ENCODE data around the gene ALDH4A1.

ALDH4A1 gene, protein sequence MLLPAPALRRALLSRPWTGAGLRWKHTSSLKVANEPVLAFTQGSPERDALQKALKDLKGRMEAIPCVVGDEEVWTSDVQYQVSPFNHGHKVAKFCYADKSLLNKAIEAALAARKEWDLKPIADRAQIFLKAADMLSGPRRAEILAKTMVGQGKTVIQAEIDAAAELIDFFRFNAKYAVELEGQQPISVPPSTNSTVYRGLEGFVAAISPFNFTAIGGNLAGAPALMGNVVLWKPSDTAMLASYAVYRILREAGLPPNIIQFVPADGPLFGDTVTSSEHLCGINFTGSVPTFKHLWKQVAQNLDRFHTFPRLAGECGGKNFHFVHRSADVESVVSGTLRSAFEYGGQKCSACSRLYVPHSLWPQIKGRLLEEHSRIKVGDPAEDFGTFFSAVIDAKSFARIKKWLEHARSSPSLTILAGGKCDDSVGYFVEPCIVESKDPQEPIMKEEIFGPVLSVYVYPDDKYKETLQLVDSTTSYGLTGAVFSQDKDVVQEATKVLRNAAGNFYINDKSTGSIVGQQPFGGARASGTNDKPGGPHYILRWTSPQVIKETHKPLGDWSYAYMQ

DNA sequence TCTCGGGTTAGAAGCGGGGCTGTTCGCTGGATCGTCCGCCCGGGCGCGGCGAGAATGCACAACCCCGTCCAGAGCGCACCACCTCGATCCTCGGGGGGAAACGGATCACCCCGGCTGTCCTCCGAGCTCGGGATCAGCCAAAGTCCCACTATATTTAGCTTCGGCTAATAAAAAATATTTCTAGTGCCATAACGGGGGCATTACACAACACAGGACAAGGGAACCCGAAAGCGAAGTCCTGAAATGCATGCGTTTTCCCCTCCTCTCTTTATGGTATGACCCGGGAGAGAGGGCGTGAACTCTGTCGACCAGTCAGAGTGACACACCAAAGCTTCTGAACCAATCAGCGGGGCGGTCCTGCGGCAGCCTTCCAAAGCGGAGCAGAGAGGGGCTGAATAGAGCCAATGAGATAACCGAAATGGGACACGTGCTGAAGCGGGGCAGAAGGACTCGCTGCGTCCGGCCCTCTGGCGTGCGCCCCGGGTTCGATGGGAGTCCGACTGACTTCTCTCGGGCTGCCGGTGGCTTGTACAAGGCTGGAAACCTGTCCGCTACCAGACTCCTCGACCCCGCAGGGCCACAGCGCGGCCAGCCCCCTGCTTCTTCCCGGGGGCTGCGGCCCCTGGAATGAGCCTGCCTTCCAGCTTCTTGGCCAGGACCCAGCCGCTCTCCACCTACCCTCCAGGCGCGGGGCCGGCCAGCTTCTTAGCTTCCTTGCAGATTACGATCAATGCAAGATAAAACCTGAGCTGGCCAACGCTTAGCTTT lies at the start of gene ALDH4A1:
TSS of gene ALDH4A1 (minus strand) at position 33 of the 768 bp plus-strand sequence. CDS start at position 1, 32 bp downstream.
- peak; percentile 92 for DNase-seq (ENCODE audit: low read depth)

DNA sequence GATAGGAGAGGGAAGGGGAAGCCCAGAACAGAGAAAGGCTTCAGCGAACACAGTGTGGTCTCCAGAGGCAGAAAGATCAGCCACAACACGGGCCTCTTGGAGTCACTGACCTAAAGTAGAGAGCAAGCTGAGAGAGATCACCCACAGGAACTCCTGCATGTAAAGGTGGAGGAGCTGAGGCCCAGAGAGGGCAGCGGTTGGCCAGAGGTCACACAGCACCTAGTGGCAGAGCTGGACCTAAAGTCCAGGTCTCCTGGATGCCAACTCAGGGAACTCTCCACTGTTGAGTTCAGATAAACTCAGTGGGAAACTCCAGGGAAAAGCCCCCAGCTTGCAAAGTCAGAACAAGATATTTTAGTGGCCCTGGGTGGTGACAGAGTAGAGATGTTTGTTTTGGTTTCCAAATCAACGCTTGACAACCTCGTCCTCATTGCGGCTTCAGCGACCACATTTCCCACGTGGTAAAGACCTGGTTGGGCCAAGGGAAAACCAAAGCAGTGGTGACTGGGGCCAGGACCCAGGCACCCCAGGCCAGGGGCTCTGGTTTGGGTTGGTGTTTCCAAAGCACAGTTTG lies 49.5 kb upstream of the ALDH4A1 start:
- DNase-seq (ENCODE audit: low read depth): no peak

DNA sequence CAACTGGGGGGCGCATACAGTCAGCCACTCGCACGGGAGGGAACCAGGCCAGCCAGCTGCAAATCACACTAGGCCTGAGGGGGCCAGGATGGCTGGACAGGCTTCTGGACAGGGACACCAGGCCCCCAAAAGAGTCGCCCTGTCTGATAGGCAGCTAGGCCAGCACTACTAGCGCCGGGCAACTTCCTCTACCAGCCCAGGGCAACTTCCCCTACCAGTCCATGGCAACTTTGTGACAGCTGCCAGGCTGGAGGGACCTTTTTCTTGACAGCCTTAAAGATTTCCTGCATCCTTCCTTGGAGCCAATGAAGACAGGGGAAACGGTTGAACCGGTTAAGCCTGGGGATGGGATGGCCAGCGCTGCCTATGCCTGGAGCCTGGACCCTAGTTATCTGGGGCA lies 49.1 kb upstream of the ALDH4A1 start:
- no peak for DNase-seq (ENCODE audit: low read depth)

DNA sequence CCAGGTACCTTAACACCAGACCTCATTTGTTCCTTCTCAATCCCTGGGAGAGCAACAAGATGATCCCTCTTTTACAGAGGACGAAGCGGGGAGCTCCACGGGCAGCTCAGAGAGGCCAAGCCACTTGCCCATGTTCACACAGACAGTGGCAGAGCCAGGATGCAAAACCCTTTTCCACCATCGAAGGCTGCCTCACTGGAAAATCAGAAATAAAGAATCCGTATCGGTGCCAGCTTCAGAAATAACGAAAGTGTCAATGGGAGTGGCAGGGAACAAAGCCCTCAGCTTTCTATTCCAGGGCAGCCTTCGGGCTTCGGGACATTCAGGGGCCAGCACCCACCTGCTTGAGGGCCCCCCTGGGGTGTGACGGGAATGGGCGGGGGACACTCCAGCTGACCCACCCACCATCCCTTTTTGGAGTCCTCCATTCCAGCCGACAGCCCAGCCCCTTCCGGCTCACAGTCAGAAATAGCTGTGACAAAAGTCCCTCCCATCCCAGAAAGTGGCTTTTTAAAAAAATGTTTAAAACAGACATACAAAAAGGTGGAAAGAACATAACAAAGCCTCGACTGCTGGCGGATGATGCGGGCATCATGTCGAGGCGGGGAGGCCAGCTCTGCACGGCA lies 48.2 kb upstream of the ALDH4A1 start:
- DNase-seq (ENCODE audit: low read depth): no peak

DNA sequence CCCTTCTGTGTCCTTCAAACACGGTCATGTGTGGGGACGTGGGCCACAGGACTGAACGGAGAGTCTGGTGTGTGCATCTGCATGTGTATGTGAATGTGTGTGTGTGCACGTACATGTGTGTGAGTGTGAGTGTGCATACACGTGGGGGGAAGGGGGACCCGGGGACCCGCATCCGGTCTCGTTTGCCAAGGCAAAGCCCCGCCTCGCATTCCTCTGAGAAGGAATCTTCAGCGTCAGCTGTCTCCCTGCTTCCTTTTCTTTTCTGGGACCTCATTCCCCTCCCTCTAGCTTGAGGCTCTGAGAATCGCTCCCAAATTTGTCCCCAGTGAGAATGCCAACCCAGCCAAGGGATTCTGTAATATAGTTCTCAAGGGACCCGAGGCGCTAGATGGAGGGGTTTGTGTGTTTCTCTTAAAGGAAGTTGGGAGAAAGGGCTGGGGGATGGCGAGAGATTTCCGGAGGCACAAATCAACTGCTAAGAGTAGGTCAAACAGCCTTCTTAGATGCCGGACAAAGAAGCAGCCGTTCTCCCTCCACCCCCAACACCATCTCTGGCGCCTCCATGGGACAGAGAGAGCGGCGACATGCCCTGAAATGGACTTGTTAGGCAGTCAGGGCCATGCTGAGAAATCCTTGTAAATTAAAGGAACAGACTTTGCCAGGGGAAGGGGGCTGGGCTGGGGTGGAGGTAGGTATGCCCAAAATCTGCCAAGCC lies 47.5 kb upstream of the ALDH4A1 start:
- no peak for DNase-seq (ENCODE audit: low read depth)

DNA sequence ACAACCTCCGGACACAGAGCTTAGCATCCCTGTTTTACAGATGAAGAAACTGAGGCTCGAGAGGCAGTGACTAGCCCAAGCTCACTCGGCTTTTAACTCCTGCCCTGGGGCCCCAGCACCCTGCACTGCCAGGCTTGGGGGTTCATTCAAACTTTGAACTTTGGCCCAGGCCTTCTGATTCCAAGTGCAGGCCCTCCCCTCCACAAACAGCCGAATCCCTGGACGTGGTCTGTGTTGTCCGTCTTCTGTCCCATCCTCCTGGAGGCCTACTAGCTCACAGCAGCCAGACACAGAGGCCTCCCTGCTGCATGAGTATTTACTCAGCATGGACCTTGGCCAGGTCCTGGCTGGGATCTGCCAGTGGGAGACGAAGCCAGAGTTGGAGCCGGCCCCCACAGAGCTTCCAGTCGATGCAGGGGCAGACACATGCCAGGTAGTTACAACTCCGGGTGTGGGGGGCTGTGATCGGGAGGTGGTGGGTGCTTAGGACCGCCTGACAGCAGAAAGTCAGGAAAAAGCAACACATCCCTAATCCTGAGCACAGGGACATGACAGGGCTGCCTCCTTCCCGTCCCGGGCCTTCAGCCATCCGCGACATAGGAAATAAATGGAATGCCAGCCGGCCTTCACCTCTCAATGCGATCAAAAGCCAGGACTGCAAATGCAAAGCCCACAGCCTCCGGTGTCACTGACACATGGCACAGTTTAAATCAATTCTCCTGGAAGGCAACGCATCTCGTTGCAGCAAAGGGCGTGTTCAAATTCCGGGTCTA lies 46.7 kb upstream of the ALDH4A1 start:
- no peak for DNase-seq (ENCODE audit: low read depth)

DNA sequence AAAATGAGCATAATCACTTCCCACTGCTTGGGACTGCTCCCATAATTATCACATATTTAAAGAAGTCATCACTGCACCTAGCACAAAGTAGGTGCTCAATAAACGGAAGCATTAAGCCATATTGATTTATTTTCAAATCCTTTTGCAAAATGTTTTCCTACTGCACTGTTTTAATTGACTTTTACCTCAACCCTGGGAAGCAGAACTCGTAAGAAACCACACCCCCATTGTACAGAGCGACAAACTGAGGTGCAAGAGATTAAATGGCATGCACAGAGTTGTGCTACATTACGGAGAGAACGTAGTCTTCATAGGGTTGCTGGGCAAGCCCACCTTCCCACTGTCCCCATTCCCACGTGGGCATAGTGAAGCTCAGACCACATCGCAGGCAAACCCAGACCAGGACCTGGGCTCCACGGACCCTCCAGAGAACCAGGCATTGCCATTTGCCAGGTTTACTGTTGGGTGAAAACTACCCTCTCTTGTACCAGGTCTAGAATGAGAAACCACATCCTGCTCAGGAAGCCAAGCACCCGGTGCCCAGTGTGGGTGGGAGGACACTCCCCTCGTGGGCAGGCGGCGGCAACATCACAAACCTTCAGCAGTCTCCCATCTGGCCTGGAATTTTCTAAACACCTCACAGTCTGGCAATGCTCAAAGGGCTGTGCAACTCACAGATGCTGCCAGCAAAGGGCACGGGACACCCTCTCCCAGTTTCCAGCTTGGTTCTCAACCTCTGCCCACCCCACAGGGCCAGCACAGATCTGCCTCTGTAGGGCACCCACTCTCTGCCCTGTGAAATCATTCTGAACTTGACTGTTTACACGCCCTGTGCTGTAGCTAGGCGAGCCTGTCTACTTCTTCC lies 45.9 kb upstream of the ALDH4A1 start:
- no peak for DNase-seq (ENCODE audit: low read depth)

DNA sequence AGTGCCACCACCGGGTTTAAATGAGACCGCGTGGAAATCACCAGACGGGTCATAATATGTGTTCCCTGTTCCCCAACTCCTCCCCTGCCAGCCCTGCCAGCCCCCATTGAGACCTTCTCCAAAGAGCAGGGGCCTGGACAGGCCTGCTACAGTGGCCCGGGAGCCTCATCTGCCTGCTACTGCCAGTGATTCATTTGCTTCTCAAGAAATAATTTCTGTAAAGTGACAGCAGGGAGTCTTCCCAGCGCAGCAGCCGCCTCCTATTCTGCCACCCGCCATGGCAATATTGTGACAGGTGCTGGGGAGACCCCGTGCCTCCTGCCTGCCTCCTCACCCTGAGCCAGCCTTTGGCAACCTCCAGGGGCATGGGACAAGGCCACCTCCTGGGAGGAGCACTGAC lies 45.2 kb upstream of the ALDH4A1 start:
- DNase-seq (ENCODE audit: low read depth): no peak

DNA sequence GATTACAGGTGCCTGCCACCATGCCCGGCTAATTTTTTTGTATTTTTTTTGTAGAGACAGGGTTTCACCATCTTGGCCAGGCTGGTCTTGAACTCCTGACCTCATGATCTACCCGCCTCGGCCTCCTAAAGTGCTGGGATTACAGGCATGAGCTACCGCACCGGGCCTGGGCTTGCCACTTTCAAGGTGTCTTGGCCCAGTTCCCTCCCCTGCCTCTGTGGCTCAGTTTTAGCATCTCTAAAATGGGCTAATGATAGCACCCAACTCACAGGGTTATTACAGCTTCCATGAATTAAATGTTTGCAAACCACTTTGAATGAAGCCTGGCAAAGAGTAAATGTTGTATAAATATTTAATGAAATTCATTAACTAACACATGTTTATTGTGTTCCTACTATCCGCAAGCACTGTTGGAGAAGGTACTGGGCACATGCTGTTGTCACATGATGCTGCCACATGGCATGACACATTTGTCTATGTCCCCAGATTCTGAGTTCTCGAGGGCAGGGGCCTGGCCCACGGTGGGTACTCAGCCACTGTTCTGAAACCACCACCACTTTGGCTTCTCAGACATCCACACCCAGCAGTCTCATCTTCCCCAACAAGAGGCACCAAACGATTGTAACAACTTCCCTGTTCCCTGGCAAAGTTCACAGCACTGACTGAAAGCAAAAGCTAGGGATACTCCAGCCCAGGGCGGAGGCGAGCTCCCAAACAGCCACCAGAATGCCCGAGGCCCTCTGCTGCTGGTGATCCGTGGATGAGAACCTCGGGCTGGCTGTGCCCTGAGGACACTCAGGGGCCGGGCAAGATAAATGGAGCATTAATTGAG lies 44.4 kb upstream of the ALDH4A1 start:
- DNase-seq (ENCODE audit: low read depth): no peak

DNA sequence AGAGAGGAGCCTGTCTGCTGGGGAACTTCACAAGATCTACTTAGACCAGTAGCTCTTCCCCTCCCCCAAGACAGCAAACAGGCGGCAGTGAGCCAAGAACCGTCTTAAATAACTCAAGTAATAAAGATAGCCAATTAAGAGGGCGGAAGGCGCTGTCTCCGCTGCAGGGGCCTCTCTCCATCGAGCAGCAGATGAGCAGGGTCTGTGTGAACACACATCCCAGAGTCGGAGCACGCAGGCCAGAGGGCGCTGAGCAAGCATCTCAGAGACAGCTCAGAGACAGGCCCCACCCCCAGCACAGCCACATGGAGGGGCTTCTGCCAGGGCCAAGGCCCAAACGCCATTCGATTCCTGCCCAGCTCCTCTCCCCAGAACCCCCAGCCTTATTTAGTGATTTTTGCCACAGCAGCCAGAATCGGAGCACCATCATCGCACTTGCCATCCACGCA lies 43.1 kb upstream of the ALDH4A1 start:
- DNase-seq (ENCODE audit: low read depth): no peak

DNA sequence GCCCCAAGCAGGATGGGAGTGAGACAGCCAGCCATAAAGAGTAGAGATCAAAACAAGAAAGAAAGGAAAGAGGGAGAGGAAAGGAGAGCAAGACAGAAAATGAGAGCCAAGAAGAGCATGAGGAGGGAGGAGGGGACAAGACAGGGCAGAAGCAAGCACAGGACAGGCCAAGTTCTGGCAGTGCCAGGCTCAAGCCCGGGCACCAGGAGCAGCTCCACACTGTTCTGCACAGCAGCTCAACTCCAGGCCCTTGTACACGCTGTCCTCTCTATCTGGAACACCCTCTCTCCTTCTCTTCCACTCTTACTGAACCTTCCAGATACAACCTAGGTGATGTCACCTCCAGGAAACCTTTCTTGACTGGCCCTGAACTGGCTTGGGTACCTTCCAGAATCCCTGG lies 42.5 kb upstream of the ALDH4A1 start:
- no peak for DNase-seq (ENCODE audit: low read depth)

DNA sequence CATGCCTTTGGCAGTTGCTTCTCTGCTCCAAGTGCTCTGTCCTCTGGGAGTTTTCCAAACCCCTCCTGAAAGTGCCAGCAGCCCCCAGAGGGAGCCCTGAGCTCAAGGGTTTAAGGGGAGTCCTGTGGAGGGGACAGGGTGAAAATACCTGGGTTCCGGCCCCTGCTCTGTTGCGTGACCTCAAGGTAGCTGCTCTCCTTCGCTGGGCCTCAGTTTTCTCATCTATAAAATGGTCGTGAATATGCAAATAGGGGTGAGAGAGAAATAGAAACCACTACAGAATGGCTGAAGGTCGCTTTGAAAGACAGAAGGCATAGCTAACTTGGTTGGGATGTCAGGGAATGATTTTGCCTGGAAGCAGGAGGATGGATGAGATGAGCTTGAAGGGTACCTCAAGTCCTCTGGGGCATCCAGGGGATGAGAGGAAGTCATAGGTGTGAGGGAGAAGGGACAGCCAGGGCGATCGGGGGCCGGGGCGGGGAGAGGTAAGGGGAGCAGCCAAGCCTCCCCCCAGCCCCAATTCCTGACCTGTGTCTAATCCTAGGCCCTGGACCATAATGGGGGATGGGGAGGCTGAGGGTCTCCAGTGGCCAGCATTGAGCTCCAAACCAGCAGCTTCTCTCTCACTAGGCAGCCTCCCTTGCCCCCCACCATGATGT lies 41.7 kb upstream of the ALDH4A1 start:
- no peak for DNase-seq (ENCODE audit: low read depth)

DNA sequence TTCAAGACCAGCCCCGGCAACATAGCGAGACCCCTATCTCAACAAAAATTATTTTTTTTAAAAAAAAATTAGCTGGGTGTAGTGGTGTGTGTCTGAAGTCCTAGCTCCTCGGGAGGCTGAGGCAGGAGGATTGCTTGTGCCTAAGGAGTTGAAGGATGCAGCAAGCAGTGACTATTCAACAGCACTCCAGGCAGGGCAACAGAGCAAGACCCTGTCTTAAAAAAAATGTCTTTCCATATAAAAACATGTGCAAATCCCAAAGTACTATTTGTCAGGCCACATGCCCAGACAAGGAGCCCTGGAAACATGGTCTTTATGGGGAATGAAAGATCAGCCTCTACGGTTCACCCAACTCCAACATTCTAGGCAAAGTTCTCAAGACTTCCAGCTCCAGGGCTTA lies 40.8 kb upstream of the ALDH4A1 start:
- DNase-seq (ENCODE audit: low read depth): no peak

DNA sequence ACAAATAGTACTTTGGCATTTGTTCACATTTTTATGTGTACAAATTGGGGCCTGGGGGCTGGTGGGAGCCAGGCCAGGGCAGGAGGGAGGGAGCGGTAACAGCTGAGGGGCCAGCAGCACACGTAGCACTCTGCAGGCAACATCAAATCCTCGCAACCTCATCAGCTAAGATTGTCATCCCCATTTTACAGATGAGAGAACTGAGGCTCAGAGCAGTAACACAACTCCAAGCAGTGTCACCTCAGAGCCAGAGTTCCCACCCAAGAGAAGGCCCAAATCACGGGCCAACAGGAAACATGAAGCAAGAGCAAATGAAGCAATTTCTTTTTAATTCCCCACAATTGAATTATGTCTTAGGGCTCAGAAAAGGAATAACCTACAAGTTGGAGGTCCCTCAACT lies 40.0 kb upstream of the ALDH4A1 start:
- no peak for DNase-seq (ENCODE audit: low read depth)

DNA sequence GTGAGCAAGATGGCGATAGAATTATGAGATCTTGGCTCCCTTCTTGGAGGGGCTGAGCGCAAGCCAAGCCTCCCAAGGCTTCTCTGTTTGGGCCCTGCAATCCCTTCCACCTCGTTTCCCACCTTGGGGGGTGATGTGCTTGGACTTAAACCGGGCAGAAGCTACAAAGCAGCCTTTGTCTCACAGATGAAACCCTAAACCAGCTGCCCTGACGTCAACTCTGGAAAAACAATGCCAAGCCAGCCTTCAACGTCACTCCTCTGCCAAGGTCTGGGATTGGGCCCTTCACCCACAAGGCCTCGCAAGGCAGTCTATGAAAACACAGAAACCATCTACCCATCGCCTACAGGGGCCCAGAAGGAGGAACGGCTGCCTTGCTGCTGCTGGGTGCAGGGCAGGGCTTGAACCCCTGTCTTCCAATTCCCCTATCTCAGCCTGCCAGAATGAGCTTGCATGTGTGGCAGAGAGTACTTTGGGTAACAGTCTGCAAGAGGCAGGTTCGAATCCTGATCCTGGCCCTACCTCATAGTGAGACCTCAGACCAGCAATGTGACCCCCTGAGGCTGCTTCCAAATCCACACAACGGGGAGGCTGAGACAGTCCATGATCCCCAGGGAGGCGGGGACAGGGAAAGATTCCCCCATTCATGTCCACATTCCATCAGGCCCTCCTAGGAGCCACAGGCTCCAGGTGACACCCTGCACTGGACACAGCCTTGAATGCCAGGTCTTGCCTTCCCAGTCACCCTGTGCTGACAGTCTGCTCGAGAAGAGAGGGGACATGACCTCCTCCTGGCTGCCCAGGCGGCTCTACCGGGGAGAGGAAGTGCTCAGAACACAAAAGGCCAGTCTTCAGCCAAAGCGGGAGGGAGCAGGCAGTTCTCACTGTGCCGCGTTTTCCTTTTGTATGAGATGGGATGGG lies 39.1 kb upstream of the ALDH4A1 start:
- no peak for DNase-seq (ENCODE audit: low read depth)

DNA sequence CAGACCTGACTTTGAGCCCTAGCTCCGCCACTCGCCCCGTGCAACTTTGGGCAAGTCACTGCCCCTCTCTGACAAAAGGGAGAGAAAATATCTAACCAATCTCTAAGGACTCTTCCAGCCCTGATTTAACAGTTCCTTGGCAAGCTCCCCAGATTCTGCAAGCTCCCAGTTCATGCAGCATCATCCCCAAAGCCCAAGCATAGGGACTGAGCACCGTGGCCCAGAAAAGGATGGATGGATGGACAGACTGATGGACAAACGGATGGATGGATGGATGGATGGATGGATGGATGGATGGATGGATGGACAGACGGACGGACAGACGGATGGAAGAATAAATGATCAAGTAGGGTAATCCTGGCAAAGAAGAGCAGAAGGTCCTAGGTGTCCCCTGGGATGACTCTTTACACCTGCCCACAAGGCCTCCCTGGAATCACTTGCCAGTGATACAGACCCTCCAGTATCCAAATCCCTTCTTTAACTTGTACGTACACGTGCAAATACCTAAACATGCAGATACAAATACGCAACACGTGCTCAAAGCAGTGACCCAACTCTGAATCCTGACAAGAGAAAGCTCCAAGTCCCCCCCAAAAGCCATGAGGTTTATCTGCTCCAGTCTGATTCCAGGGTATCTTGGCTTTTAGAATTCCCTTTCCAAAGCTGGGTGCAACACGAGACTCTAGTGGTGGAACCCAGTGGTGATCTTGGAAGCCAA lies 38.1 kb upstream of the ALDH4A1 start:
- DNase-seq (ENCODE audit: low read depth): no peak

All from non-pigmented ciliary epithelial cell (primary cell).